Activated CD4-positive, alpha-beta memory T cell treated with anti-CD3 and anti-CD28 coated beads for 36 hours (primary cell): ENCODE results near the gene CSF2. TPM values are rescaled to one million over a fixed set of nuclear protein-coding genes. Genes with fewer than 3 reads are reported as not detected.
"Not testable (repeated sequence)": the region's sequence is repeated elsewhere in the genome, so short reads cannot be mapped to it uniquely, and the experiment has no call there.

Experiments
- CTCF ChIA-PET: fragments of 350-600 bp; sonication (Branson Sonifier 250); formaldehyde crosslinking; loops from one replicate; lab custom pipeline; 2021; ENCODE audit warnings: antibody characterized with exemption, inconsistent platforms; lab: Charles Lee
- POLR2A ChIA-PET: fragments of 350-600 bp; sonication (Branson Sonifier 250); formaldehyde crosslinking; loops from one replicate; lab custom pipeline; 2021; ENCODE audit warnings: antibody characterized with exemption; lab: Charles Lee
- DNase-seq: peaks from one replicate; pipeline ENCODE4 v3.0.0-alpha.2; 2020
- H3K27ac Mint-ChIP-seq: one replicate; pipeline ENCODE4 v1.8.0; 2021; ENCODE audit warnings: mixed read lengths
- H3K27me3 Mint-ChIP-seq: one replicate; pipeline ENCODE4 v1.8.0; 2021; ENCODE audit warnings: mixed read lengths
- H3K36me3 Mint-ChIP-seq: one replicate; pipeline ENCODE4 v1.8.0; 2021; ENCODE audit warnings: mixed read lengths
- H3K4me1 Mint-ChIP-seq: one replicate; pipeline ENCODE4 v1.8.0; 2021; ENCODE audit warnings: low read depth, mixed read lengths
- H3K4me3 Mint-ChIP-seq: one replicate; pipeline ENCODE4 v1.8.0; 2021; ENCODE audit warnings: mild to moderate bottlenecking, mixed read lengths
- H3K9me3 Mint-ChIP-seq: one replicate; pipeline ENCODE4 v1.8.0; 2021; ENCODE audit warnings: mixed read lengths
- intact Hi-C: fragments of 100-400 bp; cut with micrococcal nuclease; formaldehyde crosslinking; loops from one replicate; pipeline ENCODE4 v1.15.1; 2023
- total RNA-seq, 2 experiments: library from RNA; stranded (reverse); gene quantifications; one replicate each; pipeline ENCODE4 v1.2.3, GENCODE V29; 2021

The CSF2 gene
- total RNA-seq, 2 experiments from 2014 or later: 125 to 128 TPM

DNA sequence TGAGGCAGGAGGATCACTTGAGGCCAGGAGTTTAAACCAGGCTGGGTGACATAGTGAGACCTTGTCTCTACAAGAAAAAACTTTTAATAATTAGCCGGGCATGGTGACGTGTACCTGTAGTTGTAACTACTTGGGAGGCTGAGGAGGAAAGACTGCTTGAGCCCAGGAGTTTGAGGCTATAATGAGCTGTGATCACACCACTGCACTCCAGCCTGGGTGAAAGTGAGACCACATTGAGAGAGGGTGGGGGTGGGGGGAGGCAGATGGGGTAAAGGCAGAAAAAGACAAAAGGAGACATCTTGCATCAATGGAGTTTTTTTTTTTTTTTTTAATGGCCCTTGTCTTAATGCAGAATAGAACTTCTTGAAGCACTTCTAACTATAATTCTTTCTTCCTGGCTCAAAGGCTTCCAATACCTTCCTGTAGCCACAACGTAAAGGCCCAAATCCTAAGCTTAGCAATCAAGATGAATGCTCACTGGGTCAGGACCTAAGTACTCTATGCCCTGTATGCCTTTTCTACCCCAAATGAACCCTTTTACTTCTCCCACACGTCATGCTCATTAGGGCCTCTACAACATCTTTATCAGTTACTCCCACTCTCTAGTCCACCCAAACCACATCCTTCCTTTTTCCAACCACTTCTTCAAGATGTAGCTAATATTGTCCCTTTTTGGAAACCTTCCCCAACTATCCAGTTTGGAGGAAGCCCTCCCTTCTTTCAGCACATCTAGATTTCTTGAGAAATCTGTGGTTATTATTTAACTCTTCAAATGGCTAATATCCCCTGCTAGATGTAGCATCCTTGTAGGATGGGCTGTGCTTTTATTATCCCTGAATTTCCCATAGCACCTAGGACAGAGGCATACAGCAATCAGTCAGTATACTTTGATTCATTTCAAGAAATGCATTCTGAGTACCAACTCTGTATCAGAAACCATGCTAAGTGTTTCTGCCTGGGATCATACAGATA, 40.8 kb downstream of the CSF2 start:
- peaks cover 11% of the 10 kb centered on the region for H3K9me3 Mint-ChIP-seq
- peak overlapping the region; percentile 39 for H3K27ac Mint-ChIP-seq
- peaks cover 73% of the 10 kb centered on the region for H3K4me1 Mint-ChIP-seq
- no peaks in the 10 kb centered on the region for H3K27me3 Mint-ChIP-seq
- intact Hi-C loops: loop anchor here (1.0 to 5.0 kb wide), 5 partner anchors 11 to 62 kb away; partner anchors contain the start of gene CSF2
- no peak for DNase-seq
- ChIA-PET POLR2A (interaction anchor here (8.0 kb wide), 1 partner anchor 13 kb away, joined by 65 read pairs; no protein-coding TSS in a partner anchor), CTCF (interaction anchor here (1.0 to 1.7 kb wide), 2 partner anchors 12 to 49 kb away, joined by 3 to 6 read pairs; no protein-coding TSS in a partner anchor)
- H3K4me3 Mint-ChIP-seq: no peak overlapping the region
- H3K36me3 Mint-ChIP-seq: peaks cover 2% of the 10 kb centered on the region

DNA sequence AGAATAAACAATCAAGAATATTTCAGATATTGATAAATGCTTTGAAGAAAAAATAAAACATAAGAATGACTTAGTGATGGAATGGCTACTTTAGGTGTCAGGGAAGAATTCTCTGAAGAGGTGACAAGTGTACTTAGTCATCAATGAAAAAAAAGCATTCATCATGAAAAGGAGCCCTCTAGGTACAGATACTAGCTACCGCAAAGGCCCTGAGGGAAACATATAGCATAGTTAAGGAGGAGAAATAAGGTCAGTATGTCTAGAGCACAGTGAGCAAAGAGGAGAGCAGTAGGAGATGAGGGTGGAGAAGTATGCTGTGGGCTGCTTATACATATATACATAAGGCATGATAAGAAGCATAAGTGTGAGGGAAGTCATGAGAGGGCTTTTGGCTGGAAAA, 41.8 kb downstream of the CSF2 start:
- no peak overlapping the region for H3K4me3 Mint-ChIP-seq
- H3K36me3 Mint-ChIP-seq: peaks cover 2% of the 10 kb centered on the region
- H3K9me3 Mint-ChIP-seq: peaks cover 11% of the 10 kb centered on the region
- intact Hi-C loops: loop anchor here (1.0 to 2.0 kb wide), 4 partner anchors 12 to 61 kb away; no protein-coding TSS in a partner anchor
- peaks cover 65% of the 10 kb centered on the region for H3K4me1 Mint-ChIP-seq
- peak overlapping the region; percentile 47 for H3K27ac Mint-ChIP-seq
- ChIA-PET CTCF (interaction anchor here (1.0 kb wide), 1 partner anchor 13 kb away, joined by 3 read pairs; no protein-coding TSS in a partner anchor), POLR2A (interaction anchor here (8.0 kb wide), 1 partner anchor 14 kb away, joined by 65 read pairs; no protein-coding TSS in a partner anchor)
- no peak for DNase-seq
- no peaks in the 10 kb centered on the region for H3K27me3 Mint-ChIP-seq

GRCh38 chr5:132116072-132116471, 42.5 kb downstream of the CSF2 start:
- no peak overlapping the region for H3K27ac Mint-ChIP-seq
- CTCF ChIA-PET: no interaction called here
- no peak overlapping the region for H3K4me3 Mint-ChIP-seq
- POLR2A ChIA-PET: interaction anchor here (8.0 kb wide), 1 partner anchor 15 kb away, joined by 65 read pairs; no protein-coding TSS in a partner anchor
- H3K27me3 Mint-ChIP-seq: no peaks in the 10 kb centered on the region
- peaks cover 2% of the 10 kb centered on the region for H3K36me3 Mint-ChIP-seq
- intact Hi-C loops: no loop called here
- no peak for DNase-seq
- peaks cover 58% of the 10 kb centered on the region for H3K4me1 Mint-ChIP-seq
- peaks cover 11% of the 10 kb centered on the region for H3K9me3 Mint-ChIP-seq

- DNase-seq: peak; percentile 32
- H3K27ac Mint-ChIP-seq, H3K4me3 Mint-ChIP-seq: not testable (repeated sequence)
Measured at GRCh38 chr5:132116909-132117489, 43.4 kb downstream of the CSF2 start.

GRCh38 chr5:132120717-132121116, 47.1 kb downstream of the CSF2 start:
- intact Hi-C loops: not testable (repeated sequence)

More at GRCh38 chr5:132116909-132117489, 43.4 kb downstream of the CSF2 start:
- peaks cover 11% of the 10 kb centered on the region for H3K9me3 Mint-ChIP-seq
- POLR2A ChIA-PET: interaction anchor here (8.0 kb wide), 1 partner anchor 15 kb away, joined by 65 read pairs; no protein-coding TSS in a partner anchor
- CTCF ChIA-PET, H3K36me3 Mint-ChIP-seq, intact Hi-C loops, H3K27me3 Mint-ChIP-seq: not testable (repeated sequence)
- H3K4me1 Mint-ChIP-seq: peaks cover 49% of the 10 kb centered on the region

GRCh38 chr5:132122971-132123370, 49.4 kb downstream of the CSF2 start:
- intact Hi-C loops, H3K27ac Mint-ChIP-seq, CTCF ChIA-PET, H3K36me3 Mint-ChIP-seq, DNase-seq, H3K4me1 Mint-ChIP-seq, H3K27me3 Mint-ChIP-seq, H3K4me3 Mint-ChIP-seq, POLR2A ChIA-PET: not testable (repeated sequence)
- H3K9me3 Mint-ChIP-seq: peaks cover 11% of the 10 kb centered on the region

More at GRCh38 chr5:132120717-132121116, 47.1 kb downstream of the CSF2 start:
- DNase-seq, H3K36me3 Mint-ChIP-seq, H3K4me3 Mint-ChIP-seq, POLR2A ChIA-PET, H3K27ac Mint-ChIP-seq, H3K9me3 Mint-ChIP-seq, H3K27me3 Mint-ChIP-seq: not testable (repeated sequence)
- CTCF ChIA-PET: interaction anchor here (1.3 kb wide), 1 partner anchor 70 kb away, joined by 5 read pairs; no protein-coding TSS in a partner anchor
- H3K4me1 Mint-ChIP-seq: peaks cover 14% of the 10 kb centered on the region

GRCh38 chr5:132123578-132123977, 50.0 kb downstream of the CSF2 start:
- POLR2A ChIA-PET, H3K4me3 Mint-ChIP-seq, intact Hi-C loops, H3K27me3 Mint-ChIP-seq, DNase-seq, CTCF ChIA-PET, H3K4me1 Mint-ChIP-seq, H3K27ac Mint-ChIP-seq: not testable (repeated sequence)
- peaks cover 15% of the 10 kb centered on the region for H3K9me3 Mint-ChIP-seq
- peaks cover 10% of the 10 kb centered on the region for H3K36me3 Mint-ChIP-seq

Other genes with a start within 250 kb of the CSF2 start
- 1 to 10 TPM in 1 of 2 experiments, under 1 TPM in 1; 0.93 to 2.1 TPM for gene MEIKIN, start 128.1 kb upstream of the CSF2 start, total RNA-seq
- 1 to 10 TPM; 5.6 to 6.0 TPM for gene ACSL6, start 62.1 kb upstream of the CSF2 start, total RNA-seq
- gene IL3, start 13.1 kb upstream of the CSF2 start, total RNA-seq: 10 to 100 TPM; 23.1 to 23.3 TPM
- 1 to 10 TPM; 6.0 to 6.1 TPM for gene P4HA2, start 154.1 kb downstream of the CSF2 start, total RNA-seq
- gene PDLIM4, start 183.9 kb downstream of the CSF2 start, total RNA-seq: not detected
- gene SLC22A4, start 220.6 kb downstream of the CSF2 start, total RNA-seq: 1 to 10 TPM; 1.3 to 1.5 TPM